NCI-H524 treated with DMSO at 0.1 percent for 48 hours (cell line): Measurements from ENCODE around the gene ASRGL1.

Experiments
- DNase-seq: peaks from one replicate; lab custom pipeline; 2025; lab: John Stamatoyannopoulos, UW

Gene ASRGL1

DNA sequence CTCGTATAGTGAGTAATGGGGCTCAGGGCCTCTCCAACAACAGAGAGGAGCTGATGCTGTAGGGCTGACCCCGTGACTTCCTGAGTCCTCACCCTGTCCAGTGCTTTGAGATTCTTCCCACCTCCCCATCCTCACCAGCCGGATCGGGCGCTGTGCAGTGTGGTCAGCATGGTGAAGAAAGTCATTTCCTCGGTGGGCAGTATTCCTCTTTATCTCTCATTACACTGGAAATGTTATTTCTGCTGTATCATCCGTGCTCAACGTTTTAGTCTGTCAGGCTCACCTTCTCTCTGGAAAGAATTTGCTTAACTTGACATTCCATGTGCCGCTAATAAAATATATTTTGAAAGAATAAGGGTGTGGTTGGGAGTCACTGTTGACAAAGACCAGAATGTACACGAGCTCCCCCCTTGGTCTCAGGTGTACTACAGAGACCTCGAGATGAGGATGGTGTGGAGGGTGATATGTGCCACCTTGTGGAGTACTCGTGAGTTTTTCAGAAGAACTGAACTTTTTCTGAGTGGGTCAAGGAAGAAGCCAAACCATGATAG lies 55.9 kb downstream of the ASRGL1 start:
- no peak for DNase-seq

DNA sequence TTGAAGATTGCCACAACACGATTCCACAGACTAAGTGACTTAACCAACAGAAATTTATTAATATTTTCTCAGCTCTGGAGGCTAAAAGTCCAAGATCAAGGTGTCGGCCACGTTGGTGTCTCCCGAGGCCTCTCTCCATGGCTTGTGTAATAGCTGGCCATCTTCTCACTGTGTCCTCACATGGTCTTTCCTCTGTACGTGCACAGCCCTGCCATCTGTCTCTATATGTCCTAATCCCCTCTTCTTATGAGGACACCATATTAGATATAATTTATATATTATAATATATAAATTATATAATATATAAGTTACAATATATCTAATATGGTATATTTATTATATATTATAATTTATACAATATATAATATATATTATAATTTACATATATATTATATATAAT lies 56.5 kb downstream of the ASRGL1 start:
- peak; percentile 6 for DNase-seq

- DNase-seq: peak; percentile 53
These were observed 57.7 kb downstream of the ASRGL1 start for GRCh38 chr11:62394825-62395538.

- no peak for DNase-seq
These were observed 58.8 kb downstream of the ASRGL1 start for GRCh38 chr11:62395885-62396551.

- no peak for DNase-seq
These were observed 61.1 kb downstream of the ASRGL1 start for GRCh38 chr11:62398011-62398994.

GRCh38 chr11:62399172-62399877 lies 62.1 kb downstream of the ASRGL1 start:
- DNase-seq: no peak

GRCh38 chr11:62399878-62400266 lies 62.6 kb downstream of the ASRGL1 start:
- no peak for DNase-seq

GRCh38 chr11:62400281-62400680 lies 63.0 kb downstream of the ASRGL1 start:
- no peak for DNase-seq

- no peak for DNase-seq
These were observed 63.5 kb downstream of the ASRGL1 start for GRCh38 chr11:62400760-62401159.

GRCh38 chr11:62401356-62401755 lies 64.1 kb downstream of the ASRGL1 start:
- DNase-seq: no peak

- DNase-seq: no peak
These were observed 64.6 kb downstream of the ASRGL1 start for GRCh38 chr11:62401811-62402210.

DNA sequence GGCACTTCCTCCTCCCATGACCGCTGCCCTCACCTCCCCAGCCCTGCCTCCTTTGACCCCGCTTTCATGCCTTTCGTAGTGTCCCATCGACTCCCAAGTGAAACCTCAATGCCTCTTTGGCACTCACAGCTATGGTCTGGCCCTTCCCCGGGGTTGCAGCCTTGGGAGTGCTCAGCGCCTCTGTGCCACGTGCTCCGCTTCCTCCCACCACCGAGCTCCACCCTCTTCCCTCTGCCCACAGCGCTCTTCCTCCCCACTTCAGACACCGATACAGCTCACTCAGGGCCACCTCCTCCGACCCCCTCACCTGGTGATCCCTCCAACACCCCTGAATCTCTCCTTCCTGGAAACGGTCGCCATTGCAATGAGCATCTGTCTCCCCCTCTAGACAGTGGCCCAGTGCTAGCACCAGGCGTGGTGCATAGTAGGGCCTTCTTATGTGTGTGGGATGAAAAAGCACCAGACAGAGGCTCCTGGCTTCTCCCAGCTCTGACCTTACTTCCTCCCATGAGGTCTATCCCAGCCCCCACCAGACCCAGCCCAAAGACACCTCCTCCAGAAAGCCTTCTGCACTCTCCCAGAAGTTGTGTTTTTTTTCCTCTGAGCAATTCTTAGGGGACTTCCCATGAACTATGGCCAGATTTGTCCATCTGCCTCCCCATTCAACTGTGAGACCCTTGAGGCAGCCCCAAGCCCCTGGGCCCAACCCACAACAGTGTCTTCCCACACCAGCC lies 65.1 kb downstream of the ASRGL1 start:
- no peak for DNase-seq

DNA sequence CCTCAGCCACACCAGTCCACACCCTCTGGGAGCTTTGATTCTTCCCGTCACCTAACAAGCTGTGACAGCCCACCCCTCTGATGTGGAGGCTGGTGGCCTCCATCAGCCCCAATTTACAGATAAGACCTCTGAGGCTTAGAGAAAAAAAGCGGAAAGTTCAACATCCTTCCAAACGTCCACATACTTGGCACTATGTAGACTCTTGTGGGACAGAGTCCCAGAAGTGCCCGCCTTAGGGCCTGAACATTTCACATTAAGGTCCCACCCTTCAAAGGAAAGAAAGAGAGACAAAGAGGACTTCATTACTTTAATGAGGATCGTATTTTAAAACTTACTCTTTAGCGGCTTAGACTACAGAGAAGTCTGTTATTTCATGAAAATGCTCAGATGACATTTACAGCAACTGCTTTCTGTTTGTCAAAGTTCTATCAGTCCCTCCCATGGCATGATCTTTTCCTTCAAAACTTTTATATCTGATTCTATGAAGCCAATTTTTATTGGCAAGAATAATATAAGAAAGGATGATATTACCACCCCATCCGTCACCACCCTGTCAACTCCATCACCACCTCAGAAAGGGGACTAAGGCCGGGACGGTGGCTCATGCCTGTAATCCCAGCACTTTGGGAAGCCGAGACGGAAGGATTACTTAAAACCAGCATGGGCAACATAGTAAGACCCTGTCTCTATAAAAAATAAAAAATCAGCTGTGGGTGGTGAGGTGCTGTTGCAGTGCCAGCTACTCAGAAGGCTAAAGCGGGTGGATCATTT lies 65.9 kb downstream of the ASRGL1 start:
- DNase-seq: no peak

GRCh38 chr11:62404435-62404834 lies 67.2 kb downstream of the ASRGL1 start:
- no peak for DNase-seq

DNA sequence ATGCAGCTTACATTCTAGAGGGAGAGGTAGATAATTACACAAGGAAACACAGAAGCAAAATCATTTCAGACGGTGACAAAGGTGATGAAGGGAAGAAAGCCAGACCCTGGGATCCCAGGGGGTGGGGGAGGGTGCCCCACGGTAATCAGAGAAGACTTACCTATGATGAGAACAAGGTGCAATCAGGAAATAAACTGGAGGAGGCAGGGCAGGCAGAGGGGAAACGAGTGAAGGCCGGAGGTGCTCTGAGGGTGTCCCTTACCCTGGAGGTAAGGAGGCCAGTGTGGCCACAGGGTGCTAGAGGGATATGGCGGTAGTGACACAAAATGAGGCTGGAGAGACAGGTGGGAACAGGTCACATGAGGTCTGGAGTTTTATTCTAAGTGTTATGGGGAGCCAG lies 67.7 kb downstream of the ASRGL1 start:
- no peak for DNase-seq

GRCh38 chr11:62406034-62406433 lies 68.8 kb downstream of the ASRGL1 start:
- no peak for DNase-seq

GRCh38 chr11:62409831-62410230 lies 72.6 kb downstream of the ASRGL1 start:
- no peak for DNase-seq

- no peak for DNase-seq
These were observed 73.7 kb downstream of the ASRGL1 start for GRCh38 chr11:62410972-62411371.

- DNase-seq: no peak
These were observed 74.3 kb downstream of the ASRGL1 start for GRCh38 chr11:62411524-62411923.

DNA sequence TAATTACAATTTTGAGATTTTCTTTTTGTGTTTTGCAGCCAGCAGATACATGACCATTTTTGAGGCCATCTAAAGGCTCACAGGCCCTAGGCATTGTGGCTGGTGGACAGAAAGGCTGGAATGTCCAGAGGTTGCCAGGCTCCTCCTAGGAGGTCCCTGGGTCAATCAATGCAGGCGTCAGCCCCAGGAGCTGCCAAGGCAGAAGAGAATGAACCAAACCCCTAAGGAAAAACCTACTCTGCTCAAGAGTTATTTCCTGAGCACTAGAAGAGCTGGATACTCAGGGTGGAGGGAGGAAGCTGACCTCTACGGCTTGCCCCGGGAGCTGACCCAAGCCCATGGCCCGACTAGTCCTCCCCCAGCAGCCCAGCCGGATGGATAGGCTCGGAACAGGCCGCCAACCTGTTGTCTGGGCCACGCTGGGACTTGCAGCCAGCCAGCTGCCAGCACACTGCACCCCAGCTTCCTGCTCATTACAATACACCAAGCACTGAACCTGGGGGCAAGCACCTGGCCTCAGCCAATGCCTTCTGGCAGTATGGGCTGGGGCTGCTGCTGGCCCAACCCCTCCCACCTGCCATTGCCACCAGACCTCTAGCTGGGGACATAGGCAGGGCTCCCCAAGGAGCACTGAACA lies 75.9 kb downstream of the ASRGL1 start:
- no peak for DNase-seq
